ENCODE data around the gene TMEM164.

The TMEM164 gene

GRCh38 chrX:110038900-110039299 is 36.0 kb downstream of the TMEM164 start:
- DNase-seq (ENCODE audit: low read depth) = no peak
- no peak overlapping the region for H3K4me3 ChIP-seq (ENCODE audit: low read depth, low read length)
- no peak for TF ChIP-seq CTCF (conservative IDR thresholded peaks at IDR 0.05; ENCODE audit: low read depth, low read length)

GRCh38 chrX:110041980-110042379 is 39.1 kb downstream of the TMEM164 start:
- DNase-seq (ENCODE audit: low read depth) = no peak
- TF ChIP-seq CTCF (conservative IDR thresholded peaks at IDR 0.05; ENCODE audit: low read depth, low read length) = no peak

GRCh38 chrX:110042496-110042895 is 39.6 kb downstream of the TMEM164 start:
- peak; percentile 30 for DNase-seq (ENCODE audit: low read depth)
- H3K4me3 ChIP-seq (ENCODE audit: low read depth, low read length) = no peak overlapping the region
- TF ChIP-seq CTCF (conservative IDR thresholded peaks at IDR 0.05; ENCODE audit: low read depth, low read length) = no peak

More at GRCh38 chrX:110041980-110042379, 39.1 kb downstream of the TMEM164 start:
- H3K4me3 ChIP-seq (ENCODE audit: low read depth, low read length) = no peak overlapping the region

GRCh38 chrX:110043506-110043905 is 40.6 kb downstream of the TMEM164 start:
- no peak for DNase-seq (ENCODE audit: low read depth)
- H3K4me3 ChIP-seq (ENCODE audit: low read depth, low read length) = no peak overlapping the region
- no peak for TF ChIP-seq CTCF (conservative IDR thresholded peaks at IDR 0.05; ENCODE audit: low read depth, low read length)

GRCh38 chrX:110044346-110045249 is 41.7 kb downstream of the TMEM164 start:
- DNase-seq (ENCODE audit: low read depth) = no peak
- TF ChIP-seq CTCF (conservative IDR thresholded peaks at IDR 0.05; ENCODE audit: low read depth, low read length) = no peak
- H3K4me3 ChIP-seq (ENCODE audit: low read depth, low read length) = no peak overlapping the region

- no peak for DNase-seq (ENCODE audit: low read depth)
- no peak for TF ChIP-seq CTCF (conservative IDR thresholded peaks at IDR 0.05; ENCODE audit: low read depth, low read length)
- H3K4me3 ChIP-seq (ENCODE audit: low read depth, low read length) = no peak overlapping the region
Observed at GRCh38 chrX:110045421-110045820, 42.5 kb downstream of the TMEM164 start.

GRCh38 chrX:110046001-110046400 is 43.1 kb downstream of the TMEM164 start:
- DNase-seq (ENCODE audit: low read depth) = peak; percentile 43
- peak; percentile 41 for TF ChIP-seq CTCF (conservative IDR thresholded peaks at IDR 0.05; ENCODE audit: low read depth, low read length)
- H3K4me3 ChIP-seq (ENCODE audit: low read depth, low read length) = no peak overlapping the region
